OCI-LY7 (cell line): ENCODE measurements around the gene TMEM183A.
"Not testable (repeated sequence)": the region's sequence is repeated elsewhere in the genome, so short reads cannot be mapped to it uniquely, and the experiment has no call there.

Experiments used
- CTCF ChIP-seq: fragments of 200-600 bp; sonication (generic); conservative IDR thresholded peaks from 2 replicates; pipeline ENCODE4 v1.5.1; 2014; ENCODE audit warnings: mild to moderate bottlenecking, antibody characterized with exemption, low read length, moderate library complexity, mixed read lengths
- EZH2phosphoT487 ChIP-seq: fragments of 200-600 bp; sonication (generic); IDR thresholded peaks from 2 replicates; pipeline ENCODE4 v1.6.1; 2018; ENCODE audit warnings: low read depth, borderline replicate concordance, mild to moderate bottlenecking, mixed run types, antibody characterized with exemption, low read length, moderate library complexity, mixed read lengths

DNA sequence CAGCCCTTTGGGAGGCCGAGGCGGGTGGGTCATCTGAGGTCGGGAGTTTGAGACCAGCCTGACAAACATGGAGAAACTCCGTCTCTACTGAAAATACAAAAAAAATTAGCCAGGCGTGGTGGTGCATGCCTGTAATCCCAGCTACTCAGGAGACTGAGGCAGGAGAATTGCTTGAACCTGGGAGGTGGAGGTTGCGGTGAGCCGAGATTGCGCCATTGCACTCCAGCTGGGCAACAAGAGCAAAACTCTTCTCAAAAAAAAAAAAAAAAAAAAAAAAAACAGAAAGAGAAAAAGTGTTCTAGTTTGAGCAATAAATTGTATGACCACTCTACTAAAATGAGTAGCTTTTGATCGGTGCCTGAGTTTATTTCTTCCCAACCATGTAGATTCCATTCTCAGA is 21.1 kb upstream of the TMEM183A start:
- TF ChIP-seq CTCF, EZH2phosphoT487: not testable (repeated sequence)
